Skeletal muscle tissue (tissue), 4 donors: Measurements from ENCODE around the gene RBM17. TPM values are rescaled to one million over a fixed set of nuclear protein-coding genes. Genes with fewer than 3 reads are reported as not detected.

Source experiments
- H3K27ac ChIP-seq: one replicate; pipeline ENCODE4 v1.7.0; 2013; ENCODE audit warnings: mild to moderate bottlenecking, low read depth, low read length, inconsistent platforms
- H3K27me3 ChIP-seq, 3 donors: one replicate each; pipeline ENCODE4 v1.7.0; 2013; ENCODE audit warnings: low read length in 3 of 3; ENCODE audit not compliant: control insufficient read depth in 3 of 3, insufficient read depth in 3 of 3
- H3K36me3 ChIP-seq, 3 donors: one replicate each; pipeline ENCODE4 v1.7.0; 2013; ENCODE audit warnings: low read length in 3 of 3; ENCODE audit not compliant: control insufficient read depth in 3 of 3, insufficient read depth in 3 of 3
- H3K4me1 ChIP-seq, 3 donors: one replicate each; pipeline ENCODE4 v1.7.0; 2013; ENCODE audit warnings: low read length in 3 of 3, mild to moderate bottlenecking in 3 of 3; ENCODE audit not compliant: control insufficient read depth in 3 of 3, insufficient read depth in 3 of 3
- H3K4me3 ChIP-seq, 3 donors: one replicate each; pipeline ENCODE4 v1.7.0; 2013; ENCODE audit warnings: low read length in 3 of 3
- H3K9ac ChIP-seq, 3 donors: one replicate each; pipeline ENCODE4 v1.7.0; 2013; ENCODE audit warnings: low read length in 3 of 3, mild to moderate bottlenecking in 3 of 3, moderate library complexity in 2 of 3, low read depth in 1 of 3
- H3K9me3 ChIP-seq, 3 donors: one replicate each; pipeline ENCODE4 v1.7.0; 2013; ENCODE audit warnings: low read length in 3 of 3; ENCODE audit not compliant: control insufficient read depth in 3 of 3
- total RNA-seq: library from RNA; depleted of rRNA; stranded (reverse); fragments of >200 nt; gene quantifications from one replicate; pipeline ENCODE4 v1.2.3, GENCODE V29; 2014
- donor health status: Osteomylitis.

Gene RBM17
- total RNA-seq, 1 donor from 2014 or later: 41.2 TPM

- Histone ChIP-seq H3K4me1 (peaks cover 0 to 3% (median 2%) of the 10 kb centered on the region in 3 donors), H3K36me3 (no peaks in the 10 kb centered on the region), H3K27me3 (no peaks in the 10 kb centered on the region), H3K9ac (no peak overlapping the region), H3K4me3 (no peak overlapping the region), H3K27ac (no peak overlapping the region), H3K9me3 (no peaks in the 10 kb centered on the region)
These were observed 23.0 kb upstream of the RBM17 start for GRCh38 chr10:6065835-6066234.

DNA sequence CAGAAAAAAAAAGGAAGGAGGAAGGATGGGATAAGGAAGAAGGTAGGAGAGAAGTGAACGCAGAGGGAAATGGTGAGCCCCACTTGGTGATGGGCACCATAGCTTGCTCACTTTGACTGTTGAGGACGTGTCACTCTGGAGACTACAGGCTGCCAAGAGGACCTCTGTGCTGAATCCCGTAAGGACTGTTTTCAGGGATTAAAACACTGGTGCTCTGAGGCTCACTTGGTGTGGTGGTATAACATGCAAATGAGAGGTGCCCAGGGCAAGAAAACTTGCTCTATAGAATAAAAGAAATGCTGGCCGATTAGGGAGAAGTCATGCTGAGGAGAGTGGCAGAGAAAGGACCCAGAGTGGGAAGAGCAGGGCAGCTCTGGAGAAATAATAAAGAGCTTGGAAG, 21.4 kb upstream of the RBM17 start:
- Histone ChIP-seq H3K36me3 (no peaks in the 10 kb centered on the region), H3K9ac (no peak overlapping the region), H3K4me1 (peaks cover 0 to 9% (median 2%) of the 10 kb centered on the region in 3 donors), H3K4me3 (no peak overlapping the region), H3K27ac (no peak overlapping the region), H3K27me3 (no peaks in the 10 kb centered on the region), H3K9me3 (no peaks in the 10 kb centered on the region)

DNA sequence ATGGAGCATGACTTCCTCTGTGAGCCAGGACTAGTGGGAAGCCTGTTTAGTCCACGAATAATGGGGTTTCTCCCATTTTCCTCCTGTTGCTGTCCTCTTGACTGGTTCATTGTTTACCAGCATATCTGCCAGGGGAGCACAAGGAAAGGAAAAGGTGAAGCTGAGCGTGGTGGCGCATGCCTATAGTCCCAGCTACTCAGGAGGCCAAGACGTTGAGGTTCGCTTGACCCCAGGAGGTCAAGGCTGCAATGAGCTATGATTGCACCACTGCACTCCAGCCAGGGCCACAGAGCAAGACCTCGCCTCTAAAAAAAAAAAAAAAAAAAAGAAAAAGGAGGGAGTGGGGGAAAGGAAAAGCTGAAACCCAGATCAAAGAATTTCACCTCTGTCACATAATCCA, 20.8 kb upstream of the RBM17 start:
- H3K9me3 ChIP-seq: no peaks in the 10 kb centered on the region
- no peak overlapping the region for H3K9ac ChIP-seq
- H3K36me3 ChIP-seq: no peaks in the 10 kb centered on the region
- no peaks in the 10 kb centered on the region for H3K27me3 ChIP-seq
- H3K4me1 ChIP-seq: peaks cover 0 to 9% (median 2%) of the 10 kb centered on the region in 3 donors
- H3K27ac ChIP-seq: no peak overlapping the region
- no peak overlapping the region for H3K4me3 ChIP-seq

DNA sequence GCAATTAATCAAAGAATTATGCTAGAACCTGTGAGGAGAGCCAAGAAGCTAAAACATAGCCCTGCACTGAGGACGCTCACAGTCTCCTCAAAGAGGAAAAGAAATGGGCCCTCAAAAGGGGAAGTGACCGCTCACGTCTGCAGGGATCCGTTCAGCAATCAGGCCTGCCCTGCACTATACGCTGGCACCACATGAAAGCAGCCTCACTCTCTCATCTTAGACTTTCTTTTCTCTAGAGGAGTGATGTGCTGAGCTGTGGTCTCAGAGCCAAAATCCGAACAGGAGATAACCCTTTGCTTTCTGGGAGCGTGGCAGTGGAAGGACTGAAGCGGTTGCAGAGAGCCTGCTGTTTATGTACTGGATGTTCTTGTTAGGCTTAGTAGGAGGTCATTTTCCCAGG, 20.4 kb upstream of the RBM17 start:
- Histone ChIP-seq H3K36me3 (no peaks in the 10 kb centered on the region), H3K4me3 (no peak overlapping the region), H3K4me1 (peaks cover 0 to 9% (median 2%) of the 10 kb centered on the region in 3 donors), H3K27me3 (no peaks in the 10 kb centered on the region), H3K9me3 (no peaks in the 10 kb centered on the region), H3K27ac (no peak overlapping the region), H3K9ac (no peak overlapping the region)

DNA sequence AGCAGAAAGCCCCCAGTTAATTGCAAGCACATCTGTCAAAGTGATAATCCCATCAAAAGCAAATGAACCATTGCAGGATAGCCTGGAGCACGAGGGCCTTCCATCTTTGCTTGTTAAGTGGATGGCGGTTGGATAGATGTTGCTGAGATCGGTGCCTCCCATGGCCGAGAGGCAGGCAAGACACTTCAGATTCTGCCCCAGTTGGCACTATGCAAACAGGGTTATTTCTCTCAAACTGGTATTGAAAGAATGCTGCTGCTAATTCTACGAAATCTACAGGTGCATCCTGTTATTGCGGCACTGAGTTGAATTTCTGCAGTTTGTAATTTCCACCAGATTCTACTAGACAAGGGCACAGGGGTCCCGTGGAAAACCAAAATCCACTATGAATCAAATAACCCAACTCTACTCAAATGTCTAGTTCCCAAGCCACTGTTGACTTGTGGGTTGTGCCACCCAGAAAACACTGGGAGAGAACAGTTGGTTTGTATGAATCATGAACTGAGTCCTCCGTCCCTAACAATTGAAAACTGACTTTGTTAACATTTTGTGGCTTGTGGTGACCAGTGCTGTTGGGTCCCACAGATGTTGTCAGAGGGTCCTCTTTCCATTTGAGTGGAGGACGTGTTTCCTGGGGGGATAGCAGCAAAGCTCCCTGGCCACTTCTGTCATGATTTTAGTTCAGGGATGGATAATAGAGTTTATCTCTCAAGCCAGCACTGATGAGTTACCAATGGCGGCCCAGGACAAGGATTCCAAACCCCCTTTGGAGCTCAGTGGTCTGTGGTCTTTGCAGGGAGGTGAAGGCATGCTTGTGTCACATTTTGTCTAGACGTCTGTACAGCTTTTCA, 19.5 kb upstream of the RBM17 start:
- Histone ChIP-seq H3K27ac (no peak overlapping the region), H3K4me3 (no peak overlapping the region), H3K27me3 (no peaks in the 10 kb centered on the region), H3K36me3 (no peaks in the 10 kb centered on the region), H3K4me1 (peaks cover 0 to 9% (median 2%) of the 10 kb centered on the region in 3 donors), H3K9me3 (no peaks in the 10 kb centered on the region), H3K9ac (no peak overlapping the region)

DNA sequence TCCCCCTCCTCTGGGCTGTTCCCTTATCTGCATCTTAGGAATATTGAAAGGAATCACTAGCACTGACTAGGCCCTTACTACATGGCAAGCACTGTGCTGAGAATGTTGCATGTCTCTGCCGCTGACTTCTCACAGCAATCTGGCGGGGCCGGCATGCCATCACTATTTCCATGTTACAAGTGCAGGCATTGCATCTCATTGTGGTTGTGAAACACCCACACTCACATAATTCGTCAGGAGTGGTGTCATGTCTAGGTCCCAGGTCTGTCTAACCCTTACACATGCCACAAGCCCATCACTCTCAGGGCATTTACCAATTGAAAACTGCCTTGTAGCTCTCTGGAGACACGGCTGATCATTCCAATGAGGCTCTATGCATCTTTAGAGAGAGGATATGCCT, 18.2 kb upstream of the RBM17 start:
- H3K9me3 ChIP-seq: no peaks in the 10 kb centered on the region
- H3K4me1 ChIP-seq: peaks cover 0 to 9% (median 2%) of the 10 kb centered on the region in 3 donors
- H3K27ac ChIP-seq: no peak overlapping the region

DNA sequence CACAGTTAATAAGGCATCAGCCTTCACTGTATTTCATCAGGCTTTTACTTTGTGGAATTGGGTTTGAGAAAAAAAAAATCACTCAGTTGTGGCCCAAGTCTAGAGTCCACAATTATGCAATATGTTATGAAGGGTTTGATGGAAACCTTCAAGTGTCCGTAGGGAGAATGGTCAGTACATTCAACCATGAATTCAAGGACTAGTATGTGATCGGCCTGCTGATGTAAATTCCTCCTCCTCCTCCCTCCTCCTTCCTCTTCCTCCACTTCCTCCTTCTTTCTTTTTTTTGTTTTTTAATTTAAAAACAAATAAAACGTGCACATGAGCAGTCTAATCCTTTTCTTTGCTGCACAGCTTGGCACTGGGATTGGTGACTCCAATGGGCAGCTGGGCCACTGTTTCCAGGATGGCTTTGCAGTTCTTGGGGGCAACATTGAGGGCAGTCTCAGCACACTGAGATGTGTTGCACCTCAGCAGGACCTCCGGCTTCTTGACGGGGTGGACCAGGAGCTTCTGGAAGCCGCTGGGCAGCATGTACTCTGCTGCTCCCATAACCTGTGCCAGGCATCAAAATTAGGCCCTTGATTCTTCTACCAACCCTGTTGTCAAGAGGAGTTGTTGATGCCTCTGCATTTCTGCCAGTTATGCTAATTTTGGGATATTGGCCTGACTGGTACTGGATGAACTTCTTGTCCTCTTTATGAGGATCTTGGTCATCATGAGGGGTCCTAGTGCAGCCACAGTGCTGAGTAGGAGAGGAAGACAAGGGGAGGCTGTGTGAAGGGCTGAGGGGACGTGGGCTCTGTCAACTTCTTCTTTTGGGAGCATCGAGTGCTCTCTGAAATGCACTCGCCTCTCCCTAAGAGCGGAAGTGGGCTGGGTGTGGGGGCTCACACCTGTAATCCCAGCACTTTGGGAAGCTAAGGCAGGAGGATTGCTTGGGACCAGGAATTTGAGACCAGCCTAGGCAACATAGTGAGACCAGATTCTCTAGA, 17.4 kb upstream of the RBM17 start:
- peaks cover 0 to 6% (median 2%) of the 10 kb centered on the region in 3 donors for H3K4me1 ChIP-seq
- H3K36me3 ChIP-seq: no peaks in the 10 kb centered on the region
- no peak overlapping the region for H3K9ac ChIP-seq
- H3K27ac ChIP-seq: no peak overlapping the region
- no peaks in the 10 kb centered on the region for H3K9me3 ChIP-seq
- H3K27me3 ChIP-seq: peaks cover 0 to 2% (median 0%) of the 10 kb centered on the region in 3 donors
- no peak overlapping the region for H3K4me3 ChIP-seq

More for the DNA sequence above, 18.2 kb upstream of the RBM17 start:
- no peaks in the 10 kb centered on the region for H3K36me3 ChIP-seq
- H3K27me3 ChIP-seq: no peaks in the 10 kb centered on the region
- H3K4me3 ChIP-seq: no peak overlapping the region
- no peak overlapping the region for H3K9ac ChIP-seq

DNA sequence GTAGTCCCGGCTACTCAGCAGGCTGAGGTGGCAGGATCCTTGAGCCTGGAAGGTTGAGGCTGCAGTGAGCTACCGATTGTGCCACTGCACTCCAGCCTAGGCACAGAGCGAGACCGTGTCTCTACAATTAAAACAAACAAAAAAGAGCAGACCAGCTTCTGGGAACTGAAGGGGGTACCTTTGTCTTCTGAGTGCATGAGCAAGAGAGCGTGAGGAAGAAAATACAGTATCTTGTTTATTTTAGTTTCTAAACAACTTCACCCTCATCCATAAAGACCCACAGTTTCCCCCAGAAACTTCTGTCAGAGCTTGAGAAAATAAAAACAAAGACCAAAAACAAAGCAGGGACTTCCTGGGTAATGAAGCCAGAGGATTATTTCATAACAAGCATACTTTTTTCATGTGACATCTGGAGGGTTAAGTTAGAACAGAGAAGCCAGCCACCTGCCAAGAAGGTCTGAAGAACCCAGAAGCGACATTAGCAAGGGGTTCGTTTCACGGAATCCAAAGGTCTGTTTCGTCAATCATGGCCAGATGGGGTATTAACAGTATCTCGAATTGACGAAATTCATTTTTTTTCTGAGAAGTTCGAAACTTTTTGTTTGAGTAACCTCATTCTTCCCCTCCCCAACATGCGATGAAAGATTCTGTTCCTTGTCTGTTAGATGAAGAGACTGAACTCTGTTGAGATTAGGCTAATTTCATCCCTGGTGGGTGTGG, 16.5 kb upstream of the RBM17 start:
- Histone ChIP-seq H3K4me3 (no peak overlapping the region), H3K4me1 (peaks cover 0 to 6% (median 2%) of the 10 kb centered on the region in 3 donors), H3K9ac (no peak overlapping the region), H3K27me3 (peaks cover 0 to 6% (median 5%) of the 10 kb centered on the region in 3 donors), H3K9me3 (no peaks in the 10 kb centered on the region), H3K36me3 (no peaks in the 10 kb centered on the region), H3K27ac (peak overlapping the region; percentile 30)

DNA sequence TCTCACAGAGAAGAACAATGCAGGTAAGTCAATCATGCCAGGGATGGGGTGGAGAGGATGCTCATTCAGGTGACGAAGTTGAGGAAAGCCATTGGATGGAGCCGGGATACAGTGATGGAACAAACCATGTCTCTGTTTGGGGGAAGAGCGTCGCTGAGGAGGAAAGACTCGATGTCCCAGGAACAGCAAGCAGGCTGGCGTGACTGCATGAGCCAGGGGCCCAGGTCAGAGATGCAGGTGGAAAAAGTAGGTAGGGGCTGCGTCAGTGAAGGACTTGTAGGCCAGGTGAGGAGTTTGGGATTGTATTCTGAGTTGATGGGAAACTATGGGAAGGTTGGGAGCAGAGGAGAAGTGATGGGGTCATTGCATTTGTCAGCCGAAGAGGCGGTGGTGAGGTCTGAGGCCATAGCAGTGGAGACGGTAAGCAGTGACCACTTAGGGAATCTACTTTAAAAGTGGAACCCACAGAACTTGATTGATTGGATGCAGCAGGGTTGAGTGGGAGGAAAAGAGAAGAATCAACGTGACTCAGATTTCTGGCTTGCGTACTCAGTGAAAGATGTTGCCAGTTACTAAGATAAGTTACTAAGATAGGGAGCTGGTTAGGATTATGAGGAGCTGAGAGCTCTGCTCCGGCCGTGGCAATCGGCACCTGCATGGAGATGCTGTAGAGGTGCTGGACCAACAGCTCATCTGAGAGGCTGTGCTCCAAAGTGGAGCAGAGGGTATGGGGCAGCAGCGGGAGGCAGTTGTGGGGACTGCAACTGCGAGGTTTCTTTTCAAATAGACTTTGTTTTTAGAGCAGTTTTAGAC, 14.1 kb upstream of the RBM17 start:
- Histone ChIP-seq H3K4me1 (peaks cover 0 to 6% (median 0%) of the 10 kb centered on the region in 3 donors), H3K36me3 (no peaks in the 10 kb centered on the region), H3K9ac (no peak overlapping the region), H3K4me3 (no peak overlapping the region), H3K27me3 (peaks cover 3 to 6% (median 5%) of the 10 kb centered on the region in 3 donors), H3K27ac (no peak overlapping the region), H3K9me3 (no peaks in the 10 kb centered on the region)
